Effector CD4-positive, alpha-beta T cell (primary cell): ENCODE measurements around the gene TCF7L1.
"Not testable (repeated sequence)": the region's sequence is repeated elsewhere in the genome, so short reads cannot be mapped to it uniquely, and the experiment has no call there.

Experiments
- DNase-seq: peaks from one replicate; pipeline ENCODE4 v3.0.0-alpha.2; 2020

Gene TCF7L1

GRCh38 chr2:85291425-85292023, 158.3 kb downstream of the TCF7L1 start:
- DNase-seq, result no peak

- DNase-seq, result no peak
Observed at GRCh38 chr2:85302121-85302520, 168.9 kb downstream of the TCF7L1 start.

- no peak for DNase-seq
Observed at GRCh38 chr2:85303780-85304531, 170.8 kb downstream of the TCF7L1 start.

GRCh38 chr2:85307527-85307897, 174.3 kb downstream of the TCF7L1 start:
- DNase-seq, result no peak

GRCh38 chr2:85308201-85308600, 175.0 kb downstream of the TCF7L1 start:
- DNase-seq, result no peak

- no peak for DNase-seq
Observed at GRCh38 chr2:85308896-85309555, 175.8 kb downstream of the TCF7L1 start.

GRCh38 chr2:85309699-85310321, 176.6 kb downstream of the TCF7L1 start:
- peak; percentile 6 for DNase-seq

GRCh38 chr2:85310330-85310729, 177.1 kb downstream of the TCF7L1 start:
- no peak for DNase-seq

- DNase-seq, result no peak
Observed at GRCh38 chr2:85312404-85312803, 179.2 kb downstream of the TCF7L1 start.

GRCh38 chr2:85314884-85315242, 181.7 kb downstream of the TCF7L1 start:
- DNase-seq, result no peak

- not testable (repeated sequence) for DNase-seq
Observed at GRCh38 chr2:85315921-85316320, 182.7 kb downstream of the TCF7L1 start.

- no peak for DNase-seq
Observed at GRCh38 chr2:85318222-85319074, 185.3 kb downstream of the TCF7L1 start.

GRCh38 chr2:85319796-85320195, 186.6 kb downstream of the TCF7L1 start:
- no peak for DNase-seq

GRCh38 chr2:85323351-85323987, 190.3 kb downstream of the TCF7L1 start:
- DNase-seq, result no peak

GRCh38 chr2:85323988-85324367, 190.8 kb downstream of the TCF7L1 start:
- not testable (repeated sequence) for DNase-seq

- DNase-seq, result no peak
Observed at GRCh38 chr2:85324639-85325465, 191.7 kb downstream of the TCF7L1 start.

GRCh38 chr2:85325466-85325811, 192.2 kb downstream of the TCF7L1 start:
- DNase-seq, result no peak

GRCh38 chr2:85326406-85327159, 193.4 kb downstream of the TCF7L1 start:
- peak; percentile 39 for DNase-seq

GRCh38 chr2:85327160-85327821, 194.1 kb downstream of the TCF7L1 start:
- peak; percentile 54 for DNase-seq
